Upper lobe of left lung (tissue), 4 donors: ENCODE data around the gene MCFD2.

Source experiments
- CTCF ChIP-seq, 6 experiments: fragments of 450-650 bp in 4 of 6; fragments of 200-600 bp in 2 of 6; sonication (generic) in 2 of 6; IDR thresholded peaks; one replicate each; pipeline ENCODE4 v1.5.1; 2016 to 2019; ENCODE audit warnings: antibody characterized with exemption in 6 of 6
- POLR2A ChIP-seq, 4 donors: fragments of 450-650 bp; IDR thresholded peaks; one replicate each; pipeline ENCODE4 v1.5.1; 2016 to 2017; ENCODE audit warnings: antibody characterized with exemption in 4 of 4, mild to moderate bottlenecking in 2 of 4
- POLR2AphosphoS5 ChIP-seq, 2 donors: sonication (generic); formaldehyde crosslinking; IDR thresholded peaks; one replicate each; pipeline ENCODE4 v1.5.1; 2017; ENCODE audit warnings: antibody characterized with exemption in 2 of 2

- TF ChIP-seq POLR2A (IDR thresholded peaks at IDR 0.05) (no peak), CTCF (IDR thresholded peaks at IDR 0.05) (no peak), POLR2AphosphoS5 (IDR thresholded peaks at IDR 0.05) (no peak)
These were observed 45.0 kb upstream of the MCFD2 start for GRCh38 chr2:46960618-46961017.
